K562 (cell line): ENCODE measurements around the gene RNF207. TPM values are rescaled to one million over a fixed set of nuclear protein-coding genes. Genes with fewer than 3 reads are reported as not detected.

ENCODE experiments used
- ATAC-seq: fragments of 200-7000 bp; cut with Tn5 transposase; 3 replicates; pipeline ENCODE4 v1.9.1; 2020; ENCODE audit warnings: moderate library complexity
- BruUV-seq: library from RNA; stranded (reverse); fragments of 400-500 nt; replicated peaks from 2 replicates; lab custom pipeline; 2021; lab: Mats Ljungman, UMichigan
- CTCF ChIA-PET: fragments of 300-600 bp; formaldehyde crosslinking; extraction: SDS; loops from one replicate; lab custom pipeline; 2021; ENCODE audit warnings: low intra/inter-chr PET ratio; lab: Yijun Ruan, JAX
- POLR2A ChIA-PET: fragments of 300-600, 350-650 bp; sonication (Branson Sonifier 250); formaldehyde crosslinking; extraction: SDS; loops from one replicate; lab custom pipeline; 2021; ENCODE audit warnings: antibody characterized with exemption, inconsistent platforms; lab: Yijun Ruan, JAX
- DNase-seq, 4 experiments: peaks; one replicate each; pipeline versions ENCODE4 v3.0.0 to v3.0.0-alpha.2; 2011 to 2018; ENCODE audit warnings: low spot score in 3 of 4, mixed read lengths in 3 of 4; ENCODE audit errors: extremely low read depth in 1 of 4
- FAIRE-seq: peaks from 2 replicates; lab custom pipeline; 2011; peaks lifted over from hg19 to GRCh38; lab: Jason Lieb, UNC
- H2AFZ ChIP-seq: 2 replicates; pipeline ENCODE4 v1.6.0; 2011; ENCODE audit warnings: low read depth, low read length, control low read depth, inconsistent platforms
- H3K27ac ChIP-seq: fragments of 200-600 bp; 3 replicates; pipeline ENCODE4 v1.8.0; 2011; ENCODE audit warnings: low read depth, mild to moderate bottlenecking, control low read depth, inconsistent platforms, low read length, moderate library complexity, mixed read lengths; ENCODE audit errors: extremely low read depth
- H3K27me3 ChIP-seq, 2 experiments: fragments of 300-600 bp in 1 of 2; 2 replicates in 1 of 2; 3 replicates in 1 of 2; pipeline versions ENCODE4 v1.6.0 to v1.8.0; 2011; ENCODE audit warnings: inconsistent platforms in 2 of 2, low read length in 2 of 2, mild to moderate bottlenecking in 1 of 2, mixed read lengths in 1 of 2, moderate library complexity in 1 of 2; ENCODE audit not compliant: control insufficient read depth in 2 of 2, insufficient read depth in 2 of 2
- H3K36me3 ChIP-seq: fragments of 300-600 bp; 3 replicates; pipeline ENCODE4 v1.8.0; 2011; ENCODE audit warnings: mild to moderate bottlenecking, low read length, inconsistent platforms; ENCODE audit not compliant: control insufficient read depth, insufficient read depth
- H3K4me1 ChIP-seq, 2 experiments: fragments of 200-600 bp in 1 of 2; replicated peaks in 1 of 2; 2 replicates in 1 of 2; 3 replicates in 1 of 2; pipeline versions ENCODE4 v1.5.1 to v1.8.0; 2011; ENCODE audit warnings: inconsistent platforms in 2 of 2, low read length in 2 of 2, mild to moderate bottlenecking in 1 of 2, mixed read lengths in 1 of 2, moderate library complexity in 1 of 2; ENCODE audit not compliant: control insufficient read depth in 2 of 2, insufficient read depth in 2 of 2
- H3K4me2 ChIP-seq: 2 replicates; pipeline ENCODE4 v1.6.1; 2011; ENCODE audit warnings: low read length, control low read depth, inconsistent platforms, mixed read lengths; ENCODE audit not compliant: insufficient read depth
- H3K4me3 ChIP-seq: fragments of 200-600 bp; sonication (generic), shearing (Covaris generic); 2 replicates; pipeline ENCODE4 v1.5.1; 2016; ENCODE audit warnings: control low read depth, inconsistent platforms
- H3K79me2 ChIP-seq: fragments of 200-600 bp; 3 replicates; pipeline ENCODE4 v1.8.0; 2011; ENCODE audit warnings: low read length, inconsistent platforms; ENCODE audit not compliant: control insufficient read depth, insufficient read depth
- H3K9ac ChIP-seq, 2 experiments: 2 replicates each; pipeline versions ENCODE4 v1.6.0 to v1.6.1; 2011; ENCODE audit warnings: low read depth in 2 of 2, low read length in 2 of 2, control low read depth in 1 of 2, inconsistent platforms in 1 of 2, mild to moderate bottlenecking in 1 of 2, mixed read lengths in 1 of 2; ENCODE audit not compliant: insufficient read depth in 1 of 2
- H3K9me1 ChIP-seq: one replicate; pipeline ENCODE4 v1.6.0; 2011; ENCODE audit warnings: inconsistent platforms, mild to moderate bottlenecking, low read length, moderate library complexity; ENCODE audit not compliant: control insufficient read depth, insufficient read depth
- H3K9me3 ChIP-seq: replicated peaks from 2 replicates; pipeline ENCODE4 v1.5.1; 2011; ENCODE audit warnings: low read depth, low read length, inconsistent platforms; ENCODE audit not compliant: control insufficient read depth, insufficient read depth
- H4K20me1 ChIP-seq: replicated peaks from 2 replicates; pipeline ENCODE4 v1.6.1; 2011; ENCODE audit warnings: low read length, inconsistent platforms, mixed read lengths; ENCODE audit not compliant: control insufficient read depth, insufficient read depth
- CCNT2 ChIP-seq: IDR thresholded peaks from 2 replicates; pipeline ENCODE4 v1.6.1; 2011; ENCODE audit warnings: borderline replicate concordance, low read depth, mild to moderate bottlenecking, moderate library complexity, mixed read lengths, low read length; ENCODE audit not compliant: insufficient read length; ENCODE audit errors: extremely low read depth
- CXXC5 ChIP-seq: fragments of 250-450 bp; sonication (Bioruptor Pico); IDR thresholded peaks from 2 replicates; pipeline ENCODE4 v1.8.0; 2022; ENCODE audit warnings: inconsistent platforms, mild to moderate bottlenecking, moderate library complexity
- GTF2A2 ChIP-seq: IDR thresholded peaks from 2 replicates; pipeline ENCODE4 v1.6.1; 2016; ENCODE audit warnings: mild to moderate bottlenecking, missing genetic modification characterization, missing compliant biosample characterization
- POU5F1 ChIP-seq: fragments of 150-350 bp; IDR thresholded peaks from 2 replicates; pipeline ENCODE4 v1.6.1; 2014; ENCODE audit warnings: borderline replicate concordance, low read length, low read depth, mild to moderate bottlenecking; ENCODE audit not compliant: partially characterized antibody
- RBFOX2 ChIP-seq: fragments of 200-400 bp; formaldehyde crosslinking; IDR thresholded peaks from 2 replicates; pipeline ENCODE4 v1.6.1; 2017; ENCODE audit warnings: low read depth, mild to moderate bottlenecking, low read length, moderate library complexity
- VEZF1 ChIP-seq: fragments of 200-800 bp; sonication (Bioruptor generic); IDR thresholded peaks from 2 replicates; pipeline ENCODE4 v1.6.1; 2017; ENCODE audit warnings: missing genetic modification characterization, missing compliant biosample characterization
- ZNF124 ChIP-seq: sonication (generic); formaldehyde crosslinking; IDR thresholded peaks from 2 replicates; pipeline ENCODE4 v1.8.1; 2022; ENCODE audit warnings: missing genetic modification reagents
- ZNF644 ChIP-seq: fragments of 200-800 bp; sonication (Bioruptor generic); IDR thresholded peaks from 2 replicates; pipeline ENCODE4 v1.6.1; 2016; ENCODE audit warnings: low read depth, missing genetic modification characterization, missing compliant biosample characterization
- WGBS: fragments of 100-300 bp; shearing (Covaris generic); methylation state at CpG from one replicate; pipeline ENCODE4 v1.1.6; 2016; ENCODE audit warnings: low coverage, mixed read lengths; ENCODE audit not compliant: insufficient coverage; ENCODE audit errors: missing lambda C conversion rate; 5-methylcytosine and 5-hydroxymethylcytosine counted together
- in situ Hi-C: fragments of 300-500 bp; cut with MboI; formaldehyde crosslinking; loops from 4 replicates; pipeline ENCODE4 v1.15.0; 2018; ENCODE audit warnings: inconsistent platforms, mixed read lengths
- intact Hi-C: fragments of 100-400 bp; cut with micrococcal nuclease; formaldehyde crosslinking; loops from 2 replicates; pipeline ENCODE4 v1.14.2; 2022
- polyA plus RNA-seq, 8 experiments: library from polyadenylated mRNA; depleted of rRNA in 4 of 8; stranded (reverse) in 5 of 8; unstranded in 3 of 8; fragments of >200 nt; fragmentation: Nextera tagmentation in 2 of 8; fragmentation: Illumina TruSeq in 1 of 8; extraction: Ambion mirVana in 2 of 8; extraction: Trizol in 1 of 8; gene quantifications; 2 replicates each; pipeline versions ENCODE4 v1.2.1 to v1.2.3, GENCODE V29; 2011 to 2014; ENCODE audit warnings: inconsistent platforms in 1 of 8, missing spikeins in 1 of 8
- total RNA-seq, 7 experiments: library from RNA; depleted of rRNA in 6 of 7; stranded (reverse); fragments of >200 nt in 6 of 7; fragmentation: Illumina TruSeq in 2 of 7; extraction: Trizol in 2 of 7; gene quantifications; 2 replicates each; pipeline versions ENCODE4 v1.2.1 to v1.2.3, GENCODE V29; 2011 to 2021; ENCODE audit warnings: low replicate concordance in 1 of 7

The RNF207 gene
- total and polyA plus RNA-seq, 9 of the 15 experiments (the other 6 are each of a cell fraction or from before 2014, with no cell fraction given) = 2.7 to 30.6 (median 12.9) TPM

DNA sequence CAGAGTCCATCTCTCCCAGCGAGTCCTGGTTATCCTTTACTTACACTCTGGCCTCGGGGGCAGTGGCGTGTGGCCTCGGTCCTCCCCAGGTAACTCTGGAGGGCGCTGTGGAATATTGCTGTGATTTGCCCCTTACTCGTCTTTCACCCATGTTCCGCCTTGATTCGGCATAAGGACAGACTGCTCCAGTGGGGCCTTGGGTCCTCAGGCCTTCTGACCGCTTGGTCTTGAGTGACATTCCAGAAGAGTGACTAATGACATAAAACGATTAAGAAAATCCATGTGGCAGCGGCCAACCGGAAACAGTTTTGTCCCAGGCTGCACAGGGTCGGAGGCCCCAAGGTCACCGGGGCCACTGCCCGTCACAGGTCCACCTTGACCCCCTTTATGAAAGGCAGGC is 18.8 kb downstream of the RNF207 start:
- intact Hi-C loops (no loop called here), in situ Hi-C loops (no loop called here)
- H3K9me1 ChIP-seq = no peaks in the 10 kb centered on the region
- no peaks in the 10 kb centered on the region; the same call in 2 of the 3 replicates for H3K79me2 ChIP-seq
- ATAC-seq (no peak), FAIRE-seq (no peak), DNase-seq (no peak)
- H3K27me3 ChIP-seq = no peaks in the 10 kb centered on the region
- POLR2A ChIA-PET = interaction anchor here (0.7 to 1.6 kb wide), 6 partner anchors 9 to 259 kb away, joined by 3 to 5 read pairs (median 3); no protein-coding TSS in a partner anchor
- H3K9me3 ChIP-seq = no peaks in the 10 kb centered on the region
- no peak overlapping the region for H3K4me2 ChIP-seq
- H3K9ac ChIP-seq = no peak overlapping the region
- 0 out of 2 replicates have a peak, but pooled peaks have one; percentile 7 for TF ChIP-seq RBFOX2
- no peak for TF ChIP-seq VEZF1 (CRISPR knock-in tag)
- no peak for TF ChIP-seq ZNF124
- no peak for TF ChIP-seq CCNT2
- no peak for TF ChIP-seq POU5F1
- TF ChIP-seq GTF2A2 = no peak
- TF ChIP-seq CXXC5 = no peak
- TF ChIP-seq ZNF644 (tag) = no peak
- 0 out of 2 replicates have a peak, but pooled peaks cover 7% of the 10 kb centered on the region for H4K20me1 ChIP-seq
- WGBS = 86% methylated on average over 15 of the region's 15 CpGs
- CTCF ChIA-PET = no interaction called here
- peaks cover 85% of the 10 kb centered on the region; the same call in 2 of the 3 replicates for H3K36me3 ChIP-seq
- H3K4me1 ChIP-seq = no peaks in the 10 kb centered on the region
- H3K4me3 ChIP-seq = no peak overlapping the region
- no peak overlapping the region for H3K27ac ChIP-seq
- BruUV-seq = no TSS peak
- H2AFZ ChIP-seq = no peak overlapping the region
